ENCODE measurements around the gene ADGRG4.

ADGRG4 gene

GRCh38 chrX:136303041-136303440 is 2.3 kb downstream of the ADGRG4 start:
- in situ Hi-C loops (cut with MboI; ENCODE audit: low sequenced_read_pairs), result no loop called here

GRCh38 chrX:136304493-136304892 is 3.7 kb downstream of the ADGRG4 start:
- in situ Hi-C loops (cut with MboI; ENCODE audit: low sequenced_read_pairs), result no loop called here

- in situ Hi-C loops (cut with MboI; ENCODE audit: low sequenced_read_pairs), result no loop called here
Observed at GRCh38 chrX:136306182-136306581, 5.4 kb downstream of the ADGRG4 start.

- in situ Hi-C loops (cut with MboI; ENCODE audit: low sequenced_read_pairs), result no loop called here
Observed at GRCh38 chrX:136307471-136307870, 6.7 kb downstream of the ADGRG4 start.

- in situ Hi-C loops (cut with MboI; ENCODE audit: low sequenced_read_pairs), result no loop called here
Observed at GRCh38 chrX:136310411-136310810, 9.6 kb downstream of the ADGRG4 start.

- in situ Hi-C loops (cut with MboI; ENCODE audit: low sequenced_read_pairs), result no loop called here
Observed at GRCh38 chrX:136318156-136318555, 17.4 kb downstream of the ADGRG4 start.

- in situ Hi-C loops (cut with MboI; ENCODE audit: low sequenced_read_pairs), result no loop called here
Observed at GRCh38 chrX:136318895-136319597, 18.3 kb downstream of the ADGRG4 start.

GRCh38 chrX:136319600-136319999 is 18.8 kb downstream of the ADGRG4 start:
- in situ Hi-C loops (cut with MboI; ENCODE audit: low sequenced_read_pairs), result no loop called here

- in situ Hi-C loops (cut with MboI; ENCODE audit: low sequenced_read_pairs), result no loop called here
Observed at GRCh38 chrX:136321532-136321931, 20.8 kb downstream of the ADGRG4 start.

- in situ Hi-C loops (cut with MboI; ENCODE audit: low sequenced_read_pairs), result no loop called here
Observed at GRCh38 chrX:136322064-136322463, 21.3 kb downstream of the ADGRG4 start.

GRCh38 chrX:136325377-136325776 is 24.6 kb downstream of the ADGRG4 start:
- in situ Hi-C loops (cut with MboI; ENCODE audit: low sequenced_read_pairs), result no loop called here

- in situ Hi-C loops (cut with MboI; ENCODE audit: low sequenced_read_pairs), result no loop called here
Observed at GRCh38 chrX:136328933-136329332, 28.2 kb downstream of the ADGRG4 start.

- in situ Hi-C loops (cut with MboI; ENCODE audit: low sequenced_read_pairs), result no loop called here
Observed at GRCh38 chrX:136336623-136337022, 35.9 kb downstream of the ADGRG4 start.

- in situ Hi-C loops (cut with MboI; ENCODE audit: low sequenced_read_pairs), result no loop called here
Observed at GRCh38 chrX:136339702-136340101, 38.9 kb downstream of the ADGRG4 start.

GRCh38 chrX:136344320-136344719 is 43.6 kb downstream of the ADGRG4 start:
- in situ Hi-C loops (cut with MboI; ENCODE audit: low sequenced_read_pairs), result no loop called here

GRCh38 chrX:136346506-136346905 is 45.7 kb downstream of the ADGRG4 start:
- in situ Hi-C loops (cut with MboI; ENCODE audit: low sequenced_read_pairs), result no loop called here

- in situ Hi-C loops (cut with MboI; ENCODE audit: low sequenced_read_pairs), result no loop called here
Observed at GRCh38 chrX:136347706-136348105, 46.9 kb downstream of the ADGRG4 start.

GRCh38 chrX:136353526-136354093 is 52.8 kb downstream of the ADGRG4 start:
- in situ Hi-C loops (cut with MboI; ENCODE audit: low sequenced_read_pairs), result no loop called here

- in situ Hi-C loops (cut with MboI; ENCODE audit: low sequenced_read_pairs), result no loop called here
Observed at GRCh38 chrX:136354201-136354600, 53.4 kb downstream of the ADGRG4 start.

- in situ Hi-C loops (cut with MboI; ENCODE audit: low sequenced_read_pairs), result no loop called here
Observed at GRCh38 chrX:136369377-136369776, 68.6 kb downstream of the ADGRG4 start.

GRCh38 chrX:136376713-136377112 is 76.0 kb downstream of the ADGRG4 start:
- in situ Hi-C loops (cut with MboI; ENCODE audit: low sequenced_read_pairs), result no loop called here

- in situ Hi-C loops (cut with MboI; ENCODE audit: low sequenced_read_pairs), result no loop called here
Observed at GRCh38 chrX:136380010-136380769, 79.4 kb downstream of the ADGRG4 start.

Measured in hTERT RPE-1 (cell line).